Adrenal gland (tissue), 12 donors: ENCODE measurements around the gene CAMTA1. TPM values are rescaled to one million over a fixed set of nuclear protein-coding genes. Genes with fewer than 3 reads are reported as not detected.
A peak's percentile ranks its signal among the peaks of the same experiment; 100 is the strongest.

ENCODE experiments used
- DNase-seq, 7 donors: peaks; one replicate each; pipeline ENCODE4 v3.0.0-alpha.2; 2019 to 2020
- H3K27ac ChIP-seq, 5 donors: fragments of 200-600 bp; sonication (generic) in 4 of 5; 1 replicate in 3 of 5; 2 replicates in 2 of 5; pipeline versions ENCODE4 v1.5.1 to v1.8.0; 2016 to 2020; ENCODE audit warnings: mild to moderate bottlenecking in 1 of 5
- H3K27me3 ChIP-seq: fragments of 200-600 bp; 2 replicates; pipeline ENCODE4 v1.8.0; 2021
- H3K36me3 ChIP-seq, 2 donors: fragments of 200-600 bp; replicated peaks in 1 of 2; 1 replicate in 1 of 2; 2 replicates in 1 of 2; pipeline versions ENCODE4 v1.5.1 to v1.8.0; 2018 to 2022
- H3K4me1 ChIP-seq, 2 donors: fragments of 200-600 bp; replicated peaks in 1 of 2; 1 replicate in 1 of 2; 2 replicates in 1 of 2; pipeline versions ENCODE4 v1.5.1 to v1.8.0; 2018 to 2021
- H3K4me3 ChIP-seq, 4 donors: fragments of 200-600 bp; sonication (generic) in 3 of 4; one replicate each; pipeline ENCODE4 v1.5.1; 2016 to 2018
- H3K9me3 ChIP-seq, 3 donors: fragments of 200-600 bp; sonication (generic) in 1 of 3; replicated peaks in 1 of 3; 1 replicate in 2 of 3; 2 replicates in 1 of 3; pipeline versions ENCODE4 v1.5.1 to v1.8.0; 2016 to 2021
- POLR2A ChIP-seq, 2 donors: fragments of 450-650 bp; IDR thresholded peaks; one replicate each; pipeline ENCODE4 v1.6.1; 2017; ENCODE audit warnings: antibody characterized with exemption in 2 of 2, mild to moderate bottlenecking in 2 of 2, moderate library complexity in 1 of 2
- WGBS, 4 donors: extraction: QIAGEN DNeasy Blood & Tissue Kit in 2 of 4; methylation state at CpG; one replicate each; pipeline versions ENCODE4 v1.1.5 to v1.1.7; 2013 to 2017; 5-methylcytosine and 5-hydroxymethylcytosine counted together
- intact Hi-C, 2 donors: fragments of 100-400 bp; cut with DNase I; formaldehyde crosslinking; loops; one replicate each; pipeline versions ENCODE4 v1.14.1 to v1.15.0; 2022 to 2023
- polyA plus RNA-seq, 3 donors: library from polyadenylated mRNA; stranded (reverse); fragments of 200-250 nt in 2 of 3; fragments of 350-450 nt in 1 of 3; fragmentation: Illumina TruSeq in 1 of 3; extraction: RNeasy Lipid Tissue Mini Kit (QIAGEN cat#74804) in 1 of 3; gene quantifications; one replicate each; pipeline ENCODE4 v1.2.3, GENCODE V29; 2013 to 2014
- total RNA-seq, 9 donors: library from RNA; depleted of rRNA in 4 of 9; stranded (reverse); fragments of >200 nt in 4 of 9; fragments of 120-200 nt in 1 of 9; fragmentation: NEBNext Ultra II Directional in 1 of 9; extraction: Animal tissue kit (Norgen Biotek cat#: 25700) in 1 of 9; gene quantifications; one replicate each; pipeline versions ENCODE4 v1.1.0 to v1.2.4, GENCODE V29; 2013 to 2023
- TF ChIP-seq, protein P1 (sequence below), 6 experiments: fragments of 450-650 bp in 4 of 6; fragments of 200-600 bp in 2 of 6; sonication (generic) in 1 of 6; IDR thresholded peaks; 1 replicate in 5 of 6; 2 replicates in 1 of 6; pipeline versions ENCODE4 v1.5.1 to v1.8.0; 2016 to 2021; ENCODE audit warnings: antibody characterized with exemption in 6 of 6, mild to moderate bottlenecking in 2 of 6, moderate library complexity in 1 of 6
- donor health status: healthy with polysubstance abuse.
- donor health status: Bipolar disorder and iron deficiency.
- donor health status: DM: yes; HTN: yes; CAD: no.
- donor health status: DM: no; HTN: no; CAD: no.
- donor health status: DM: no; HTN: no; CAD: no.
- donor health status: DM: yes; HTN: yes; CAD: no.

CAMTA1 gene
- total and polyA plus RNA-seq, 12 donors = 62.9 to 141 (median 96.9) TPM

DNA sequence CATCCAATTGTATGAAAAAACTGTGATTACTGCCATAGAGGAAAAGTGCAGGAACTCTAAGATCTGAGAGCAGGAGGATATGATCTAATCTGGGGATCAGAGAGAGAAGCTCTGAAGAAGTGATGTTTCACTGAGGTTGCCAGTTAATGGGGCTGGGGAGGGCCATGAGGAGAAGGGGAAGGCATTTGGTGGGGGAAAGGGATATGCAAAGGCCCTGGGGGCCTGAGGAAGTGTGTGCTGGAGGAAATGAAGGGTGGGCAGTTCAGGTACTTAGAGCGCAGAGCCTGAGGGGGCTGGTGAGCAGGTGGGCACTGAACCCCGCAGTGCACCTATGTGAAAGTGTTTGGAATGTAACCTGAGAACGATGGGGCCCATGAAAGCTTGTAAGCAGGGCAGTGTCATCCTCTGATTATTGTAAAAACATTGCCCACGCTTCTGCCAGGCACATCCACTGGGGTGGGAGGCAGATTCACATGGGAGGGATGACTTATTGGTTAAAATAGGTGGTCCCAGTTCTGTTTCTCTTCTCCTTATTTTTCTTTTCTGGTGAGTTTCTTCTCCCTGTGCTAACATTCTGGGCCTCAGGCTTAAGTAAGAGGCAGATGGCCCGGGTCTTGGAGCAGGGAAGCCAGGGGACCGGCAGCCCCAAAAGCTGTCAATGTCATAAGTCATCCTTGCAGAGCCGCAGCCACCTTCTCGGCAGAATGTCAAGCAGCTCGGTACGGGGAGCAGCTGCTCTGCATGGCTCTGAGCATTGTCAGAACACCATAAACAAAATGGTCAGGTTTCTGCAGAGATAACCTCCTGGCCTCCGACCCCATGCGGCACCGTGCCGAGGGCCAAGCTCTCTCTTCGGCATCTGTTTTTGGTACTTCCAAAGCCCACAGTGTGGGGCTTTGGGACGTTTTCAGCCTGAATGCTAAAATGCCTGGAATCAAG is 493.8 kb downstream of the CAMTA1 start:
- H3K27ac ChIP-seq = no peak overlapping the region
- peak in 1 of 7 donors; percentile 30 for DNase-seq
- TF ChIP-seq, protein P1, sequence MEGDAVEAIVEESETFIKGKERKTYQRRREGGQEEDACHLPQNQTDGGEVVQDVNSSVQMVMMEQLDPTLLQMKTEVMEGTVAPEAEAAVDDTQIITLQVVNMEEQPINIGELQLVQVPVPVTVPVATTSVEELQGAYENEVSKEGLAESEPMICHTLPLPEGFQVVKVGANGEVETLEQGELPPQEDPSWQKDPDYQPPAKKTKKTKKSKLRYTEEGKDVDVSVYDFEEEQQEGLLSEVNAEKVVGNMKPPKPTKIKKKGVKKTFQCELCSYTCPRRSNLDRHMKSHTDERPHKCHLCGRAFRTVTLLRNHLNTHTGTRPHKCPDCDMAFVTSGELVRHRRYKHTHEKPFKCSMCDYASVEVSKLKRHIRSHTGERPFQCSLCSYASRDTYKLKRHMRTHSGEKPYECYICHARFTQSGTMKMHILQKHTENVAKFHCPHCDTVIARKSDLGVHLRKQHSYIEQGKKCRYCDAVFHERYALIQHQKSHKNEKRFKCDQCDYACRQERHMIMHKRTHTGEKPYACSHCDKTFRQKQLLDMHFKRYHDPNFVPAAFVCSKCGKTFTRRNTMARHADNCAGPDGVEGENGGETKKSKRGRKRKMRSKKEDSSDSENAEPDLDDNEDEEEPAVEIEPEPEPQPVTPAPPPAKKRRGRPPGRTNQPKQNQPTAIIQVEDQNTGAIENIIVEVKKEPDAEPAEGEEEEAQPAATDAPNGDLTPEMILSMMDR (IDR thresholded peaks at IDR 0.05) = no peak
- TF ChIP-seq POLR2A (IDR thresholded peaks at IDR 0.05) = no peak
- H3K4me1 ChIP-seq = no peaks in the 10 kb centered on the region
- no peaks in the 10 kb centered on the region for H3K27me3 ChIP-seq
- no peak overlapping the region for H3K4me3 ChIP-seq
- intact Hi-C loops = no loop called here
- H3K9me3 ChIP-seq = no peaks in the 10 kb centered on the region
- WGBS, 4 donors = 25 to 53% (median 44%) methylated on average over 10 to 16 of the region's 16 CpGs
- no peaks in the 10 kb centered on the region for H3K36me3 ChIP-seq

DNA sequence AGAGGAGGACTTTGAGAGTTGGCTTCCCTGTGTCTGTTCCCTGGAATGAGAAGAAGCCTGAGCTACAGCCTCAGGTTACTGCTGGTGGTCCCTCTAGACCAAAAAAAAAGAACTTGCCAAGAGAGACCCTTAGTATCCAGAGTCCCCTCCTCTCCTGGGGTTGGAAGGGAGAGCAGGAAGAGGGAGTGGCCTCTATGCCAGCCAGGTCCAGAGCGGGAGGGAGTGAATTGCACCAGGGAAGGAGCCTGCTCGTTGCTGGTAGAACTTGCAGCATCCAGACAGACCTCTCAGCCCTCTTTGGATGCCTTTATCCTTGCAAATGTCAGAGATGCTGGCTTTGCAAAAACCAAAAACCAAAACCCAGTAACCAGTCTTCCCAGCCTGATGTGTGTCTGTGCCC is 494.5 kb downstream of the CAMTA1 start:
- 48 to 79% (median 69%) methylated on average over 2 of the region's 2 CpGs for WGBS, 4 donors
- DNase-seq = peak in 1 of 7 donors; percentile 17
- intact Hi-C loops = no loop called here
- no peaks in the 10 kb centered on the region for H3K36me3 ChIP-seq
- no peaks in the 10 kb centered on the region for H3K9me3 ChIP-seq
- TF ChIP-seq, protein P1 (IDR thresholded peaks at IDR 0.05) = no peak
- TF ChIP-seq POLR2A (IDR thresholded peaks at IDR 0.05) = no peak
- H3K4me3 ChIP-seq = no peak overlapping the region
- H3K4me1 ChIP-seq = no peaks in the 10 kb centered on the region
- H3K27ac ChIP-seq = no peak overlapping the region
- H3K27me3 ChIP-seq = no peaks in the 10 kb centered on the region

DNA sequence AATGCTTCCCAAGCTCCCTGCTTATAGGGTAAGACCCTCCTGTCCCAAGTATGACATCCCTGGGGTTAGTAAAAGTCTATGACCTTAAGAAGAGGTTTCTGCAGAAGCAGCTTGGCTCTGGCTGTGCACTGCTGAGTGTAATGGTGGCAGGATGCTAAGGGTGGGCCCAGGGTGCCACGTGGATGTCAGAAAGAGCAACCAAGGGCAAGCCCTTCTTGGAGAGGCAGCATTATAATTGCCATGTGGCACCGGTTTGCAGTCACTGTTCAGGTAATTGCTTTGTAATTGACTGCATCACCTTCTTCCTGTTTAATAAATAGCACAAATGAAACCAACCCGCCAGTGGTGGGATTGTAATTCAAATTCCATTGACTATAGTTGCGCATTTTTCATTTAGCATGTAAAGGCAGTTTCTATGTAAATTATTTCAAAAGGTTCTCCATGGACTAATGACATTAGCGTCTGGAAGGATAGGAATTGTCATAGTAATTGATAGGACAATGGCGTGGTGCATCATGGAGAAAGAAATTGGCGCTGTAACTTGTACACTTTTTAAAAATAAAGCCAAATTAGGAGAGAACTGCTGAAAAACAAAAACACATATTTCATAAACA is 495.2 kb downstream of the CAMTA1 start:
- H3K27ac ChIP-seq = no peak overlapping the region
- no peaks in the 10 kb centered on the region for H3K27me3 ChIP-seq
- intact Hi-C loops = no loop called here
- no peaks in the 10 kb centered on the region for H3K36me3 ChIP-seq
- H3K4me3 ChIP-seq = no peak overlapping the region
- no peaks in the 10 kb centered on the region for H3K9me3 ChIP-seq
- peak in 1 of 7 donors; percentile 44 for DNase-seq
- 76 to 87% (median 84%) methylated on average over 6 to 7 of the region's 7 CpGs for WGBS, 4 donors
- H3K4me1 ChIP-seq = no peaks in the 10 kb centered on the region
- TF ChIP-seq, protein P1 (IDR thresholded peaks at IDR 0.05) = no peak
- no peak for TF ChIP-seq POLR2A (IDR thresholded peaks at IDR 0.05)

DNA sequence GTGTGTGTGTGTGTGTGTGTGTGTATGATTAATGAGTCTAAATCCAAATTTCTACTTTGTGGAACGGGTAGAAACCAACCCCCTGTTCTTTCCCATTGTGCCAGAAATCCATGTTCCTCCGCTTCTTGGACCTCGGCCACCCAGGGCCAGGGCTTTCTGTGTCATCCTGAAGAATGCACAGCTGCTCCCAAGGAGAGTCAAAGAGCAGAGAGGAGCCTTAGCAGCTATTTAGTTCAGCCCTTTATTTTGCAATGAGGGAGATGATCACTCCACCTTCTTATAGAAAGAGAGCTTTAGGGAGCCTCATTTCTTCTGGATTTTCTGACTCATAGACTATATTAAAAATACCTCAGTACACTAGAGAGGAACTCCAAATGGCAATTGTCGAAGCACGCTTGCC is 496.6 kb downstream of the CAMTA1 start:
- 69 to 83% (median 82%) methylated on average over 5 of the region's 5 CpGs for WGBS, 4 donors
- no peaks in the 10 kb centered on the region for H3K36me3 ChIP-seq
- no peaks in the 10 kb centered on the region for H3K4me1 ChIP-seq
- TF ChIP-seq, protein P1 (IDR thresholded peaks at IDR 0.05) = no peak
- no peak for TF ChIP-seq POLR2A (IDR thresholded peaks at IDR 0.05)
- intact Hi-C loops = no loop called here
- H3K4me3 ChIP-seq = no peak overlapping the region
- H3K27me3 ChIP-seq = no peaks in the 10 kb centered on the region
- no peak overlapping the region for H3K27ac ChIP-seq
- DNase-seq = peak in 2 of 7 donors; percentile 6 to 37
- H3K9me3 ChIP-seq = no peaks in the 10 kb centered on the region
